Right lobe of liver (tissue), 6 donors: ENCODE measurements around the gene HPN. TPM values are rescaled to one million over a fixed set of nuclear protein-coding genes. Genes with fewer than 3 reads are reported as not detected.
"Not testable (repeated sequence)": the region's sequence is repeated elsewhere in the genome, so short reads cannot be mapped to it uniquely, and the experiment has no call there.

Source experiments
- ATAC-seq, 4 donors: fragments of 200-7000 bp; cut with Tn5 transposase; one replicate each; pipeline ENCODE4 v1.9.1; 2020; ENCODE audit warnings: mild to moderate bottlenecking in 4 of 4, moderate library complexity in 4 of 4
- DNase-seq, 3 donors: peaks; one replicate each; pipeline ENCODE4 v3.0.0-alpha.2; 2020
- H3K27ac ChIP-seq, 3 donors: fragments of 200-600 bp; one replicate each; pipeline ENCODE4 v1.8.0; 2022
- H3K27me3 ChIP-seq, 2 donors: fragments of 200-600 bp; one replicate each; pipeline ENCODE4 v1.8.0; 2022
- H3K36me3 ChIP-seq, 4 donors: fragments of 200-600 bp; sonication (generic) in 1 of 4; one replicate each; pipeline versions ENCODE4 v1.5.1 to v1.8.0; 2017 to 2022; ENCODE audit warnings: control low read depth in 1 of 4
- H3K4me1 ChIP-seq, 4 donors: fragments of 200-600 bp; sonication (generic) in 1 of 4; one replicate each; pipeline versions ENCODE4 v1.5.1 to v1.8.0; 2017 to 2022; ENCODE audit warnings: control low read depth in 1 of 4
- H3K4me3 ChIP-seq, 3 donors: fragments of 200-600 bp; one replicate each; pipeline ENCODE4 v1.8.0; 2022
- H3K9me3 ChIP-seq, 4 donors: fragments of 200-600 bp; sonication (generic) in 1 of 4; one replicate each; pipeline versions ENCODE4 v1.5.1 to v1.8.0; 2017 to 2022; ENCODE audit warnings: control low read depth in 1 of 4
- CTCF ChIP-seq, 4 donors: fragments of 200-600 bp in 3 of 4; fragments of 450-650 bp in 1 of 4; IDR thresholded peaks; one replicate each; pipeline versions ENCODE4 v1.5.1 to v1.8.0; 2016 to 2022; ENCODE audit warnings: antibody characterized with exemption in 4 of 4, mild to moderate bottlenecking in 2 of 4
- POLR2A ChIP-seq: fragments of 450-650 bp; IDR thresholded peaks from one replicate; pipeline ENCODE4 v1.6.1; 2017; ENCODE audit warnings: antibody characterized with exemption, mild to moderate bottlenecking
- WGBS: methylation state at CpG from one replicate; pipeline ENCODE4 v1.1.6; 2018; ENCODE audit warnings: low coverage, low lambda C conversion rate; ENCODE audit not compliant: insufficient coverage; ENCODE audit errors: missing lambda C conversion rate; 5-methylcytosine and 5-hydroxymethylcytosine counted together
- intact Hi-C, 2 donors: fragments of 100-400 bp; cut with DNase I; formaldehyde crosslinking; loops; one replicate each; pipeline versions ENCODE4 v1.11.2 to v1.14.1; 2022
- total RNA-seq, 6 experiments: library from RNA; depleted of rRNA in 2 of 6; stranded (reverse); fragments of >200 nt in 2 of 6; fragmentation: NEBNext Ultra II Directional in 3 of 6; extraction: Animal tissue kit (Norgen Biotek cat#: 25700) in 3 of 6; gene quantifications; one replicate each; pipeline versions ENCODE4 v1.1.0 to v1.2.4, GENCODE V29; 2016 to 2023
- donor health status: DM: no; HTN: yes; CAD: no.
- donor health status: DM: no; HTN: no; CAD: no.
- donor health status: DM: no; HTN: no; CAD: no.
- donor health status: DM: no; HTN: yes; CAD: no.
- donor health status: DM: no; HTN: yes; CAD: no.

The HPN gene
- total RNA-seq, 6 experiments from 2014 or later: 285 to 486 (median 374) TPM

GRCh38 chr19:34995551-34995950 lies 46.0 kb upstream of the HPN start:
- H3K4me3 ChIP-seq: no peak overlapping the region
- intact Hi-C loops: no loop called here
- no peaks in the 10 kb centered on the region for H3K9me3 ChIP-seq
- ATAC-seq (peak in 2 of 4 donors; percentile 19 to 64), DNase-seq (peak in 1 of 3 donors; percentile 41)
- H3K36me3 ChIP-seq: no peaks in the 10 kb centered on the region
- TF ChIP-seq POLR2A (no peak), CTCF (IDR thresholded peaks at IDR 0.05) (no peak)
- peaks cover 0 to 36% (median 11%) of the 10 kb centered on the region in 4 donors for H3K4me1 ChIP-seq
- H3K27ac ChIP-seq: peak overlapping the region; percentile 32 to 83 (median 76)
- no peaks in the 10 kb centered on the region for H3K27me3 ChIP-seq
- WGBS: 52% methylated on average over 7 of the region's 8 CpGs

- no peaks in the 10 kb centered on the region for H3K9me3 ChIP-seq
- no peak for ATAC-seq
- H3K4me3 ChIP-seq: no peak overlapping the region
- peak in 1 of 3 donors; percentile 34 for DNase-seq
- no peak for TF ChIP-seq POLR2A
- TF ChIP-seq CTCF (IDR thresholded peaks at IDR 0.05): no peak
- peak overlapping the region; percentile 33 to 50 (median 39) for H3K27ac ChIP-seq
- no peaks in the 10 kb centered on the region for H3K27me3 ChIP-seq
- H3K4me1 ChIP-seq: peaks cover 0 to 36% (median 11%) of the 10 kb centered on the region in 4 donors
- H3K36me3 ChIP-seq: no peaks in the 10 kb centered on the region
- 41% methylated on average over 8 of the region's 8 CpGs for WGBS
- intact Hi-C loops: no loop called here
These were observed 44.4 kb upstream of the HPN start for GRCh38 chr19:34997071-34997617.

- Histone ChIP-seq H3K27ac (peak overlapping the region in 1 of 3 donors; percentile 33), H3K4me1 (peaks cover 0 to 36% (median 11%) of the 10 kb centered on the region in 4 donors)
- H3K9me3 ChIP-seq, ATAC-seq, intact Hi-C loops, H3K4me3 ChIP-seq, H3K36me3 ChIP-seq, H3K27me3 ChIP-seq: not testable (repeated sequence)
- 94% methylated on average over 7 of the region's 7 CpGs for WGBS
- DNase-seq: peak in 1 of 3 donors; percentile 12
These were observed 43.3 kb upstream of the HPN start for GRCh38 chr19:34998224-34998623.

GRCh38 chr19:34998777-34999497 lies 42.6 kb upstream of the HPN start:
- H3K36me3 ChIP-seq: no peaks in the 10 kb centered on the region
- TF ChIP-seq POLR2A (no peak), CTCF (IDR thresholded peaks at IDR 0.05) (no peak)
- peak in 1 of 3 donors; percentile 48 for DNase-seq
- intact Hi-C loops: no loop called here
- peak overlapping the region; percentile 59 to 69 (median 63) for H3K4me3 ChIP-seq
- peak overlapping the region; percentile 96 to 98 (median 97) for H3K27ac ChIP-seq
- ATAC-seq: no peak
- H3K9me3 ChIP-seq: no peaks in the 10 kb centered on the region
- WGBS: 85% methylated on average over 8 of the region's 13 CpGs
- peaks cover 0 to 36% (median 11%) of the 10 kb centered on the region in 4 donors for H3K4me1 ChIP-seq
- H3K27me3 ChIP-seq: no peaks in the 10 kb centered on the region
